GM18909 (cell line): ENCODE results near the gene NISCH.
"Not testable (repeated sequence)": the region's sequence is repeated elsewhere in the genome, so short reads cannot be mapped to it uniquely, and the experiment has no call there.

Experiments
- ATAC-seq: cut with Tn5 transposase; IDR thresholded peaks from one replicate; pipeline ENCODE4 v1.9.1; 2021; ENCODE audit warnings: mild to moderate bottlenecking; ENCODE audit not compliant: unreplicated experiment, poor library complexity

The NISCH gene

GRCh38 chr3:52522651-52523251 is 67.3 kb downstream of the NISCH start:
- no peak for ATAC-seq

GRCh38 chr3:52523386-52524257 is 68.2 kb downstream of the NISCH start:
- no peak for ATAC-seq

- no peak for ATAC-seq
Observed at GRCh38 chr3:52524258-52524751, 68.9 kb downstream of the NISCH start.

- ATAC-seq: no peak
Observed at GRCh38 chr3:52524752-52525679, 69.6 kb downstream of the NISCH start.

DNA sequence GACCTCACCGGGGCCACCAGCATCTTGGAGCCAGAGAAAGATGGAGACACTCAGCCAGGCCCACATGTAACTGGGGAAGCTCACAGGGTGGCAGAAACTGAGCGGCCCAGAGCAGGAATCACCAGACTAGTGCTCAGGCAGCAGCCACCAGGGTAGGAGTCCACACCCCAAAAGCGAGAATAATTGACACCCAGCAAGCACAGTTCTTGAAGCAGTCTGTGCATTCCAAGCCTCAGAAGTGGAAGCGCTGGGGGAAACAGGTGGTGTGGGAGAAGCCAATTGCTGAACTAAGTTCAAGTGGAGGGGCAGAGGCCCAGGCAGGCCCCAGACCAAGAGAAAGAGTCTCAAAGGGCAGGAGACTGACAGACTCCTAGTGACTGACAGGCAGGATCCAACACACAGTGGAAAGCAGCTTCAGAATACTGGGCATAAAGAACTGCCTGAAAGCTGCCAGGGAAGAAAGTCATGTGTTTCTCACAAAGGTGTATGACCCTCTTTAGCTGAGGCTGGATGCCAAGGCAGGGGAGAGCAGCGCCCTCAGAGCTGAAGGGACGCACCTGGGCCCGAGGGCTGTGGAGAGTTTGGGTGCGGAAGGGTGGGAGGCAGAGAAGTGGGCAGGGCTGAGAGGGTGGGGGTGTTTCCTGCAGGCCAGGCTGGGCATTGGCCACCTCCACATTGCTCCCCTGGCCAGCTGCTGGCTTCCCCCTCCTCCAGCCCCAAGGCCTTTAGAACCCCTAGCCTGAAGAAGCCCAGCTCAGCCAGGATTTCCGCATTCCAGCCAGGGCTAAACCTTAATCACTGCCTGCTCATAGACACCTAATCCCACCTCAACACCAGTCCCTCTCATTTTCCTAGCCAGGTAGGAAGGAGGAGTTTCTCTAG is 70.5 kb downstream of the NISCH start:
- no peak for ATAC-seq

GRCh38 chr3:52526671-52527038 is 71.3 kb downstream of the NISCH start:
- not testable (repeated sequence) for ATAC-seq

GRCh38 chr3:52527039-52527731 is 71.8 kb downstream of the NISCH start:
- no peak for ATAC-seq

DNA sequence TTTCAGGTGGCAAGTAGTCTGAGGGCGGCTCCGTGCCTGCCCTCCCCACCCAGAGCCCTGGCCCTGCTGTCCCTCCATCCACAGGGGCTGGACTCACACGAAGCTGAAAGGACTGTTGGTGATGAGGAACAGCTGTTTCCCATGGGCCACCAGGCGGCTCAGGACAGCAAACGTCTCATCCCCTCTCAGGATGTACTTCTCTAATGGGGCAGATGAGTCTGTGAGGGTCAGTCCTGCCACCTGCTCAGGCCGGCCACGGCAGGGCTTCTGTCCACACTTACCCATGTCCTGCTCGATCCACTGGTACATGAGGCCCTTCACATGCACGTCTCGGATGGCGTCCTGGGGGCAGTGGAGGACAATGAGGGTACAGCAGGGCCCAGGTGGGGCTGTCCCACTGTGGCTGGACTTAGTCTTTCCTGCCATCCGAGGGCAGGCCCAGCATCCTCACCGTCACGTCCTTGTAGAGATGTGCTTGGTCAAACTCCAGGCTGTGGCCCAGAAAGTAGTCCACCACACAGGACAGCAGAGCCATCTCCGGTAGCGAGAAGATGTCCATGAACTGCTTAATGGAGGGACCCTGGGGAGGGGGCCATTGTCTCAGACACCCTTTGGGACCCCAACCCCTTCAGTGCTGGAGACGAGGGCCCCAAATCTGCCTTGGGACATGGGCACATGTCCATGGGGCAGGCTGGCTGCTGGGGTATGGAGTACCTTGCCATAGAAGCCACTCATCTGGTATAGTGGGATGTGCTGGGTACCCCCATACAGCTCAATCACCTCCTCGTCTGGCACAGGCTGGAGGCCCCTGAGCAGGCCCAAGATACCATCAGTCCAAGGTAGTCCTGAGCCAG is 72.6 kb downstream of the NISCH start:
- ATAC-seq: no peak

DNA sequence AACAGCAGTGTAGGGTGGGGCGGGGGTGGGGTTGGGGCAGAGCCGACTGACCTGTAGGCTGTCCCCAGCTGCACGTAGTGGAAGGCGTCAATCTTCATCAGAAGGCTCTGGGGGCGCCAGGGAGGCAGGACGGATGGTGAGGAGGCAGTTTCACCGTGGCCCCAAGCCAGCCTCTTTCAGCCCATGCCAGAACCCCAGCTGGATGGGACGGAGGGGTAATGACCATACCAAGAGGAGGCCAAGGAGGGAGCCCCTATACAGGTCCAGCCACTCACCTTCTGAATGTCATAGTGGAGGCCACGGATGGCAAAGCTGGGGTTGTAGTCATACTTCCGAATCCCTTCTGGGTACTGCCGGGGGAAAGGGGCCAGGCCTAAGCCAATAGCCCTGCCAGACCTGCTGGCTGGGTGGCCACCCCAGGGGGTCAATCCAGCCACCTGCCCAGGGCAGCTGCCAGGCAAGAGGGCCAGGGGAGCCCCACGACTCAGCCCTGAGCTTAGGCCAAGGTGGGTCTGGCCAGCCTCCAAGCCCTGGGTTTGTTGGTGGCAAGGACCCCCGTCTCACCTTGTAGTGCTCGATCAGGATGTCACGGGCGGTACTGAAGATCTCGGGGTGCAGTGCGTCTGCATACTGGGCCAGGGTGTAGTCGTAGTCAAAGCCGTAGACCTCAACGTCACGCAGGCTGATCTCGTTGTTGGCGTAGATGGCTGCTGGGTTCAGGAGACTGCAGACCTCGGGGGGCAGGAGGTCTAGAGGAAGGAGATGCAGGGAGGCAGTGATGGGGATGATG is 73.4 kb downstream of the NISCH start:
- no peak for ATAC-seq

GRCh38 chr3:52529376-52530333 is 74.3 kb downstream of the NISCH start:
- no peak for ATAC-seq

DNA sequence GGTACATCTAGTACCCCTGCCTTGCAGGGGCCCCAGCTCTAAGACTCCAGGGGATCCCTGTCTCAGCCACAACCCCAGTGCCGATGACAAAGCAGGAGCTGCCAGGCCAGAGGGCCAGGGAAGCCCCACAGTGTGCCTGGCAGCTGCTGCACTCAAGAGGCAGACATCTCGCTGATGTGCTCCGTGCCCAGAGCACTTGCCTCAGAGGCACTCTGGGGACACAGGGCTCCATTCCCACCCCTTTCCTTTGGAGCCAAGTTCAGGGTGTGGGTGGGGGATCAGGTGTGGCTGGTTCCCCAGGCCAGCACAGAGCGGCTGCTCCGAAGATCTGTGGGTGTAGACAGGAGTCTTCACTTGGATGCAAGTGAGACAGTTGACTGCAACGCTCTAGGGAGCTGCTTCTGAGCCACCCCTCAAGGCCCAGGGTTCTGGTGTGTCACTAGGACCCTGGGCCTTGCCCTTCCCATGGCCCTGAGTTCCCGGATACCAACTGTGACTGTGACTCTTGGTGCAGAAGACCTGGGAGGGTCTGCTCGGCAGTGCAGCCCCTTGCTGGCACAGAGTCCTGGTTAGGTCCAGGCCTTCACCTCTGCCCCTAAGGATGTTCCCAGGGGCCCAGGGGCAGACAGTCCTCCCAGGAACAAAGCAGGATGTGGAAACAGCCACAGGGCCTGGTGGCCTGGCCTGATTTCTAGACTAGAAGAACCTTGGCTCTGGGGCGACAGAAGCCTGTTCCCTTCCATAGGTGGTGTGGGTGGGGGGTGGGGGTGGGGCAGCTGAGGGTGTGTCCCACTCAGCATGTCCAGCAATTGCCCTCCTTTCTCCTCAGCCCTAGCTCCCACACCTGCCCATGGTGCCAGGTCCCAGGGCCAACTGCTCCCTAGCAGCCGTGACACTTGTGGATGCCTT is 75.8 kb downstream of the NISCH start:
- no peak for ATAC-seq

DNA sequence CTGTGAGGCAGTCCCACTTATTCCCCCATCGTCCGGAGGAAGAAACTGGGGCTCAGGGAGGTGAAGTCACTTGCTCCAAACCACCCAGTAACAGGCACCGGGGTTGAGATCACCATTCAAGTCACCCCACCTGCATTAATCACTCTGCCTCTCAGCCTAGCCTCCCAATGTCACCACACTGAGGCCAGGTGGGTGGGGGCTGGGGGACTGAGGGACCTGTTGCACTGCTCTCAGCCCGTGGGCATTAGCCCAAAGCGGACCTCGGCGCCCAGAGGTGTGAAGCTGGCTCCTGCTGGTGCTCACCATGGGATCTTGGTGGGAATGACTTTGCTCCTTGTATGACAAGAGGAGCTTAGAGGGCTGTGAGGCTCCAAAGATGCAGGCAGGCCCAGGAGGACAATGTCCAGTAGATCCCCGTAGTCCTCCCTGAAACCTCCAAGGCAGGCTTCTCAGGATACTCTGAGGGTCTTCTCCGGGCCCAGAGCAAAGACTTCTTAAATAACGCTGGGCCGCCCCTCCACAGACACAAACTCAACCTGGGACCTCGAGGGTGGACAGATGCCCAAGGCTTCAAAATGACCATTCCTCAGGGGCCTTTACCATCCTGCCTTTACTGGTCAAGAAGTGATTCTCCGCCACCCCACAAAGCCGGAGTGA is 76.6 kb downstream of the NISCH start:
- ATAC-seq: no peak

DNA sequence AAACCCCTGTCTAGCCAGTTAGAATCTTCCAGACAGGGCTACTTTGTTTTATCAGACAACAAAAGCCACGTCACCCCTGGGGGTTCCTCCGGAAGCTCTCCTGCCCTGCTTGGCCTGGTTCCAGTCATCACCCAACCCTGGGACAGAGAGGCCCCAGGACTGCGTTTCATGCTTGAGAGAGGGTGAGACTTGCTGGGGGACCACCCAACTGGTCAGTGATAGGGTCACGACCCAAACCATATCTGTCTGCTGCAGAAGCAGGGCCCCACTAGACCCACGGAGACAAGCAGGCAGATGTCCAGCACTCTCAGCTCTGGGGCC is 77.1 kb downstream of the NISCH start:
- ATAC-seq: no peak

DNA sequence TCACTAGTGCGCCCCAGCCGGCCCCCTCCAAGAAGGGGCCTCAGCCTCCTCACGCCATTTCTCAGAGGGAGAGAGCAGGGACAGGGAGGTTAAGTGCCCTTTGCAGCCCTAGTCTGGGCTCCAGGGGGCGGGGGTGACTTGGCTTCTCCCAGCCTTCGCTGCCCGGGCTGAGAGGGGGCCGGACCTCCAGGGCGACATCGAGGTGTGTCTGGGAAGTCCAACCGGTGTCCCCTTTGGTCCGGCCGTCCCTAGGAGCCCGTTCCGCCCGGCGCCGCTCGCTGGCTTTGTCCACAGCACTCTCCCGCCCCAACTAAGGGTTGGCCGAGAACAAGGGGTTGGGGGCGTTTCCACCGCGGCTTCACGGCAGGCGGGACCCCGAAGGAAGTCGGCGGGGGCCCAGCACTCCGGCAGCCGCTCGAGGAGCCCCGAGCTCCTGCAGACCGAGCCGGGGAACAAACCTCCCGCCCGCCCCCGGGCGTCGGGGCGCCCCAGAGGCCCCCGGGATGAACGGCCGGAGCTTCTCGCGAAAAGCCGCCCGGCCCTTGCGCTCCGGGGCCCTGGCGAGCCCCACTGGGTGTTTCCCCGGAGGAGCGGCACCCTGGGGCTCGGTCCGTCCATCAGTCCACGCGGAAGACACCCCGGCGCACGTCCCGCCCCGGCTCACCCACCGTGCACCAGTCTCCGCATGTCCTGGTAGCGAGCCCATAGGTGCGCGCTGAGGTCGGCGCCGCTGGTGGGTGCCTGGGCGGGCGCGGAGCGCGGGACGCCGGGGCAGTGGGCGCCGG is 77.6 kb downstream of the NISCH start:
- no peak for ATAC-seq
